ENCODE results near the gene ANO1. TPM values are rescaled to one million over a fixed set of nuclear protein-coding genes. Genes with fewer than 3 reads are reported as not detected.

The ANO1 gene
- total RNA-seq, 1 donor from 2014 or later: not detected

- TF ChIP-seq CTCF (IDR thresholded peaks at IDR 0.05): no peak
- H3K4me3 Mint-ChIP-seq (ENCODE audit: unreplicated experiment): peak overlapping the region; percentile 86
- peak overlapping the region; percentile 90 for H3K27ac Mint-ChIP-seq (ENCODE audit: unreplicated experiment)
- peaks cover 25% of the 10 kb centered on the region for H3K36me3 Mint-ChIP-seq (ENCODE audit: unreplicated experiment)
- no peaks in the 10 kb centered on the region for H3K9me3 Mint-ChIP-seq (ENCODE audit: unreplicated experiment)
- peaks cover 40% of the 10 kb centered on the region for H3K4me1 Mint-ChIP-seq (ENCODE audit: unreplicated experiment)
- no peak for DNase-seq (ENCODE audit: extremely low spot score, unreplicated experiment)
- peaks cover under 1% of the 10 kb centered on the region for H3K27me3 Mint-ChIP-seq (ENCODE audit: unreplicated experiment)
These were observed 127.1 kb downstream of the ANO1 start for GRCh38 chr11:70205049-70205725.

GRCh38 chr11:70205766-70206165 lies 127.6 kb downstream of the ANO1 start:
- Mint-ChIP-seq H3K4me3 (ENCODE audit: unreplicated experiment) (no peak overlapping the region), H3K9me3 (ENCODE audit: unreplicated experiment) (no peaks in the 10 kb centered on the region), H3K27me3 (ENCODE audit: unreplicated experiment) (no peaks in the 10 kb centered on the region), H3K36me3 (ENCODE audit: unreplicated experiment) (peaks cover 26% of the 10 kb centered on the region), H3K27ac (ENCODE audit: unreplicated experiment) (no peak overlapping the region), H3K4me1 (ENCODE audit: unreplicated experiment) (peaks cover 41% of the 10 kb centered on the region)
- DNase-seq (ENCODE audit: extremely low spot score, unreplicated experiment): no peak
- no peak for TF ChIP-seq CTCF (IDR thresholded peaks at IDR 0.05)

GRCh38 chr11:70206226-70206981 lies 128.3 kb downstream of the ANO1 start:
- no peak overlapping the region for H3K27ac Mint-ChIP-seq (ENCODE audit: unreplicated experiment)
- no peak overlapping the region for H3K4me3 Mint-ChIP-seq (ENCODE audit: unreplicated experiment)
- no peaks in the 10 kb centered on the region for H3K9me3 Mint-ChIP-seq (ENCODE audit: unreplicated experiment)
- TF ChIP-seq CTCF (IDR thresholded peaks at IDR 0.05): no peak
- peaks cover 41% of the 10 kb centered on the region for H3K4me1 Mint-ChIP-seq (ENCODE audit: unreplicated experiment)
- H3K27me3 Mint-ChIP-seq (ENCODE audit: unreplicated experiment): no peaks in the 10 kb centered on the region
- peaks cover 26% of the 10 kb centered on the region for H3K36me3 Mint-ChIP-seq (ENCODE audit: unreplicated experiment)
- DNase-seq (ENCODE audit: extremely low spot score, unreplicated experiment): no peak

GRCh38 chr11:70206982-70207376 lies 128.9 kb downstream of the ANO1 start:
- no peak overlapping the region for H3K27ac Mint-ChIP-seq (ENCODE audit: unreplicated experiment)
- H3K9me3 Mint-ChIP-seq (ENCODE audit: unreplicated experiment): no peaks in the 10 kb centered on the region
- H3K36me3 Mint-ChIP-seq (ENCODE audit: unreplicated experiment): peaks cover 26% of the 10 kb centered on the region
- H3K27me3 Mint-ChIP-seq (ENCODE audit: unreplicated experiment): no peaks in the 10 kb centered on the region
- peaks cover 41% of the 10 kb centered on the region for H3K4me1 Mint-ChIP-seq (ENCODE audit: unreplicated experiment)
- no peak for TF ChIP-seq CTCF (IDR thresholded peaks at IDR 0.05)
- DNase-seq (ENCODE audit: extremely low spot score, unreplicated experiment): no peak
- no peak overlapping the region for H3K4me3 Mint-ChIP-seq (ENCODE audit: unreplicated experiment)

- Mint-ChIP-seq H3K9me3 (ENCODE audit: unreplicated experiment) (no peaks in the 10 kb centered on the region), H3K27ac (ENCODE audit: unreplicated experiment) (no peak overlapping the region), H3K4me3 (ENCODE audit: unreplicated experiment) (no peak overlapping the region), H3K27me3 (ENCODE audit: unreplicated experiment) (no peaks in the 10 kb centered on the region), H3K36me3 (ENCODE audit: unreplicated experiment) (peaks cover 26% of the 10 kb centered on the region), H3K4me1 (ENCODE audit: unreplicated experiment) (peaks cover 41% of the 10 kb centered on the region)
- DNase-seq (ENCODE audit: extremely low spot score, unreplicated experiment): no peak
- no peak for TF ChIP-seq CTCF (IDR thresholded peaks at IDR 0.05)
These were observed 129.5 kb downstream of the ANO1 start for GRCh38 chr11:70207531-70208131.

Measured in osteocyte (in vitro differentiated cells).